ENCODE measurements around the gene GRIN1. TPM values are rescaled to one million over a fixed set of nuclear protein-coding genes. Genes with fewer than 3 reads are reported as not detected.

Gene GRIN1
- total RNA-seq, 1 donor from 2014 or later: 0.77 TPM

DNA sequence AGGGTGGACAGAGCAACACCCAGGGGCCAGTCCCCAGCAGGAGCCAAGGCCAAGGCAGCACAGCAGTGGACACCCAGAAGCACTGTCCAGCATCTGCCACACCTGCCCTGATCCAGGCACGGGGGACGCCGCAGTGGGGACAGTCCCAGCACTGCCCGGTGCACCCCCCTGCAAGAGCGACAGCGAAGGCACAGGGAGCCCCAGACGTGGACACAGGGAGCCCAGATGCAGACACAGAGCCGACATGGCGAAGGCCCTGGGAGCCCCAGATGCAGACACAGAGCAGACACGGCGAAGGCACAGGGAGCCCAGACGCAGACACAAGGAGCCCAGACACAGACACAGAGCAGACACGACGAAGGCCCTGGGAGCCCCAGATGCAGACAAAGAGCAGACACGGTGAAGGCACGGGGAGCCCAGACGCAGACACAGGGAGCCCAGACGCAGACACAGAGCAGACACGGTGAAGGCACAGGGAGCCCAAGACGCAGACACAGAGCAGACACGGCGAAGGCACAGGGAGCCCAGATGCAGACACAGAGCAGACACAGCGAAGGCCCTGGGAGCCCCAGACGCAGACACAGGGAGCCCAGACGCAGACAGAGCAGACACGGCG lies 45.1 kb downstream of the GRIN1 start:
- H3K27ac Mint-ChIP-seq: no peak overlapping the region
- peaks cover 9% of the 10 kb centered on the region for H3K4me1 Mint-ChIP-seq (ENCODE audit: low read depth)
- no peaks in the 10 kb centered on the region for H3K9me3 Mint-ChIP-seq (ENCODE audit: low read depth)
- no peak for DNase-seq (ENCODE audit: low spot score, unreplicated experiment)
- H3K36me3 Mint-ChIP-seq (ENCODE audit: insufficient read depth): peaks cover 4% of the 10 kb centered on the region
- no peaks in the 10 kb centered on the region for H3K27me3 Mint-ChIP-seq
- H3K4me3 Mint-ChIP-seq (ENCODE audit: low read depth): peak overlapping the region; percentile 16
- TF ChIP-seq, protein P1, sequence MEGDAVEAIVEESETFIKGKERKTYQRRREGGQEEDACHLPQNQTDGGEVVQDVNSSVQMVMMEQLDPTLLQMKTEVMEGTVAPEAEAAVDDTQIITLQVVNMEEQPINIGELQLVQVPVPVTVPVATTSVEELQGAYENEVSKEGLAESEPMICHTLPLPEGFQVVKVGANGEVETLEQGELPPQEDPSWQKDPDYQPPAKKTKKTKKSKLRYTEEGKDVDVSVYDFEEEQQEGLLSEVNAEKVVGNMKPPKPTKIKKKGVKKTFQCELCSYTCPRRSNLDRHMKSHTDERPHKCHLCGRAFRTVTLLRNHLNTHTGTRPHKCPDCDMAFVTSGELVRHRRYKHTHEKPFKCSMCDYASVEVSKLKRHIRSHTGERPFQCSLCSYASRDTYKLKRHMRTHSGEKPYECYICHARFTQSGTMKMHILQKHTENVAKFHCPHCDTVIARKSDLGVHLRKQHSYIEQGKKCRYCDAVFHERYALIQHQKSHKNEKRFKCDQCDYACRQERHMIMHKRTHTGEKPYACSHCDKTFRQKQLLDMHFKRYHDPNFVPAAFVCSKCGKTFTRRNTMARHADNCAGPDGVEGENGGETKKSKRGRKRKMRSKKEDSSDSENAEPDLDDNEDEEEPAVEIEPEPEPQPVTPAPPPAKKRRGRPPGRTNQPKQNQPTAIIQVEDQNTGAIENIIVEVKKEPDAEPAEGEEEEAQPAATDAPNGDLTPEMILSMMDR (IDR thresholded peaks at IDR 0.05; ENCODE audit: unreplicated experiment): no peak

DNA sequence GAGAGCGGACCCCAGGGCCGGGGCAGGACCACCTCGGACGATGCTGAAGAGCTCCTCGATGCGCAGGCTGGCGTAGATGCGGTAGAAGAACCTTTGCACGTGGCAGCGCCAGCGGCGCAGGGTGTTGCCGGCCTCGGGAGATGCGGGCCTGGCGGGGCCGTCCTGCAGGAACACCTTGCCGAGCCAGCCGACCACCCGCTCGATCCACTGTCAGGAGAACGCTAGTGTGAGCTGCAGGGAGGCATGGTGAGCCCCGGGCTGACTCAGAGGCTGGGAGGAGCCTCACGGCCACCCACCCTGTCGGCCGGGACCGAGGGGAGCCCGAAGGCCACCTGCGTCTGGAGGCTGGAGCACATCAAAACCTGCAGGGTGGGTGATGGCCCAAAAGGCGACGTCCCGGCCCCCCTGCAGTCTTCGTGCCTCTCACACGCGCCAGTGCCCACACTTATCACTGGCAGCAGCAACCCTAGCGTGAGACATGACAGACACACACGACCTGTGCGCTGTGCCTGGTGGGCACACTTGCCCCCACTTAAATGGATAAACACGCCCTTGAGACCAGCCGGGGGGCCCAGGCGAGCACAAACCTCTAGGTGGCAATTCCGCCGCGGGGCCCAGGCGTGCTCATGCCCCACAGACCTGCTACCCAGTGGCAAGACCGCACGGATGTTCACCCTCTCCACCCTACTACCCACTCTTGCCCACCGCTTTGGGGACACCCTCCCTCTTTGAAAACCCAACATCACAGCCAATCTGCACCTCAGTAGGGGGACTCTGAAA lies 46.1 kb downstream of the GRIN1 start:
- Mint-ChIP-seq H3K4me3 (ENCODE audit: low read depth) (no peak overlapping the region), H3K27me3 (no peaks in the 10 kb centered on the region), H3K4me1 (ENCODE audit: low read depth) (peaks cover 15% of the 10 kb centered on the region), H3K27ac (no peak overlapping the region), H3K36me3 (ENCODE audit: insufficient read depth) (peaks cover 4% of the 10 kb centered on the region), H3K9me3 (ENCODE audit: low read depth) (no peaks in the 10 kb centered on the region)
- TF ChIP-seq, protein P1 (IDR thresholded peaks at IDR 0.05; ENCODE audit: unreplicated experiment): no peak
- no peak for DNase-seq (ENCODE audit: low spot score, unreplicated experiment)

DNA sequence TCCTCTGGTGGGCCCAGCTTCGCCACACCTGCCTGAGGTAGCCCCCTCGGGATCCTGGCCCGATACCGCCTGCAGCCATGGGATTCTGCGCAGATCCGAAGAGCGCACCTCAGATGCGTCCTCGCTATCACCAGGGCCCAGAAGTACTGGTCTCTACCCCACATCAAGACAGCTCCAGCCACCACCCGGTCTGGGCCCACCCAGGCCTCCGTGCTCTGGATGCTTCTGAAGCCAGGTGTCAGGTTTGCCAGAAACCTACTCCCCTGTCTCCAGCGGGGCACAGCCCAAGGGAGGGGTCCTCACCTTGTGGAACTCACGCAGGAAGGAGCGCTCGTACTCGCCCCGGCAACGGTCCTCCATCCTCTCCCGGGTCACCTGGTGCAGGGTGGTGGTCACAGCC lies 47.0 kb downstream of the GRIN1 start:
- TF ChIP-seq, protein P1 (IDR thresholded peaks at IDR 0.05; ENCODE audit: unreplicated experiment): no peak
- Mint-ChIP-seq H3K27ac (no peak overlapping the region), H3K36me3 (ENCODE audit: insufficient read depth) (peaks cover 4% of the 10 kb centered on the region), H3K9me3 (ENCODE audit: low read depth) (no peaks in the 10 kb centered on the region), H3K4me3 (ENCODE audit: low read depth) (no peak overlapping the region), H3K4me1 (ENCODE audit: low read depth) (peaks cover 15% of the 10 kb centered on the region), H3K27me3 (no peaks in the 10 kb centered on the region)
- no peak for DNase-seq (ENCODE audit: low spot score, unreplicated experiment)

DNA sequence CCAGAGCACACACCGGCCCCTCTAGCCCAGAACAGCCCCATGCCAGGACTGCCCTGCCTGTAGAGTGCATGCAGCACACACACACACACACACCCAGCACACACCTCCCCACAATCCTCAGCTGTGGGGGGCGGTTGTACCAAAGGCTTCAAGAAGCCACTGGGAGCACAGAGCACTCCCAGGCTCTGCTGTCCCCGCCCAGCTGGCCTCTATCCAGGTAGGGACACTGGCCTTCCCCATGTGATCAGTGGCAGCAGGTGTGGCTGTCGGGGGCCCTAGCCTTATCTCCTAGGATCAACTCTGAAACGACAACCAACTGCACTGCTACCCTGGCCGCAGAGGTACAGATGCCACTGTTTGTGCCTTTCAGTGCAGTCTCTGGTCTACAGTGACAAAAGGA lies 47.4 kb downstream of the GRIN1 start:
- Mint-ChIP-seq H3K4me3 (ENCODE audit: low read depth) (peak overlapping the region; percentile 91), H3K9me3 (ENCODE audit: low read depth) (no peaks in the 10 kb centered on the region), H3K27me3 (no peaks in the 10 kb centered on the region), H3K27ac (no peak overlapping the region), H3K36me3 (ENCODE audit: insufficient read depth) (peaks cover 4% of the 10 kb centered on the region), H3K4me1 (ENCODE audit: low read depth) (peaks cover 15% of the 10 kb centered on the region)
- DNase-seq (ENCODE audit: low spot score, unreplicated experiment): no peak
- TF ChIP-seq, protein P1 (IDR thresholded peaks at IDR 0.05; ENCODE audit: unreplicated experiment): no peak

DNA sequence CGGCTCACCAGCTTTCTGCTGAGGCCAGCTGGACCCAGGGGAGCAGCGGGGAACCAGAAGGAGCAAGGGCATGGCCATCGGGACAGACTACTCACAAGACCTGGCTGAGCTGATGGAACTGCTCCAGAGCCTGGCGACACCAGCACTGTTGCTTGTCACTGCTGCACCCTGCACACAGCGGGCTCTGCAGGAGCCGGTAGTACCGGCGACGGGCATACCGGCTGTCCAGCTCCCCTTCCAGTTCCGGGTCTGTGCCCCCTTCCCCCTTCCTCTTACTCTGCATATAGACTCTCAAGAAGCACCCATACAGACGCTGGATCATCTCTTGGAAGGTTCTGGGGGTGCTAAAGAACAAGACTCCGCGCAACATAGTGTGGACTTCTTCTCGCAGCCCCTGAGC lies 48.4 kb downstream of the GRIN1 start:
- Mint-ChIP-seq H3K27me3 (no peaks in the 10 kb centered on the region), H3K4me3 (ENCODE audit: low read depth) (peak overlapping the region; percentile 91), H3K27ac (peak overlapping the region; percentile 88), H3K9me3 (ENCODE audit: low read depth) (no peaks in the 10 kb centered on the region), H3K36me3 (ENCODE audit: insufficient read depth) (peaks cover 2% of the 10 kb centered on the region), H3K4me1 (ENCODE audit: low read depth) (peaks cover 15% of the 10 kb centered on the region)
- TF ChIP-seq, protein P1 (IDR thresholded peaks at IDR 0.05; ENCODE audit: unreplicated experiment): no peak
- no peak for DNase-seq (ENCODE audit: low spot score, unreplicated experiment)

All from progenitor cell of endocrine pancreas (in vitro differentiated cells).